Ishikawa (cell line): ENCODE data around the gene PLXNB1.
A peak's percentile ranks its signal among the peaks of the same experiment; 100 is the strongest.

Experiments used
- CEBPB ChIP-seq: IDR thresholded peaks from 2 replicates; pipeline ENCODE4 v1.6.1; 2012
- CREB1 ChIP-seq: IDR thresholded peaks from 2 replicates; pipeline ENCODE4 v1.6.1; 2012; ENCODE audit warnings: low read depth
- EGR1 ChIP-seq: IDR thresholded peaks from 2 replicates; pipeline ENCODE4 v1.6.1; 2012
- EP300 ChIP-seq: IDR thresholded peaks from 2 replicates; pipeline ENCODE4 v1.6.1; 2012; ENCODE audit warnings: borderline replicate concordance
- FOXM1 ChIP-seq: IDR thresholded peaks from 2 replicates; pipeline ENCODE4 v1.6.1; 2012; ENCODE audit warnings: low read depth, borderline replicate concordance
- MAX ChIP-seq: IDR thresholded peaks from 2 replicates; pipeline ENCODE4 v1.6.1; 2012
- NFIC ChIP-seq: IDR thresholded peaks from 2 replicates; pipeline ENCODE4 v1.6.1; 2012
- RAD21 ChIP-seq: IDR thresholded peaks from 2 replicates; pipeline ENCODE4 v1.6.1; 2012; ENCODE audit warnings: low read depth
- TAF1 ChIP-seq: IDR thresholded peaks from 2 replicates; pipeline ENCODE4 v1.6.1; 2012; ENCODE audit warnings: low read depth, mild to moderate bottlenecking
- TCF12 ChIP-seq: IDR thresholded peaks from 2 replicates; pipeline ENCODE4 v1.6.1; 2012; ENCODE audit warnings: low read depth
- TEAD4 ChIP-seq: IDR thresholded peaks from 2 replicates; pipeline ENCODE4 v1.6.1; 2012
- USF1 ChIP-seq: IDR thresholded peaks from 2 replicates; pipeline ENCODE4 v1.6.1; 2012
- YY1 ChIP-seq: IDR thresholded peaks from 2 replicates; pipeline ENCODE4 v1.6.1; 2012; ENCODE audit warnings: low read depth
- ZBTB7A ChIP-seq: IDR thresholded peaks from 2 replicates; pipeline ENCODE4 v1.6.1; 2012; ENCODE audit warnings: low read depth
- TF ChIP-seq, protein P1 (sequence below): IDR thresholded peaks from 2 replicates; pipeline ENCODE4 v1.6.1; 2012; ENCODE audit warnings: low read depth, mild to moderate bottlenecking

Gene PLXNB1

GRCh38 chr3:48451270-48451669, 21.4 kb upstream of the PLXNB1 start:
- TF ChIP-seq TAF1 (no peak), RAD21 (no peak), TCF12 (no peak), ZBTB7A (no peak)
- TF ChIP-seq, protein P1, sequence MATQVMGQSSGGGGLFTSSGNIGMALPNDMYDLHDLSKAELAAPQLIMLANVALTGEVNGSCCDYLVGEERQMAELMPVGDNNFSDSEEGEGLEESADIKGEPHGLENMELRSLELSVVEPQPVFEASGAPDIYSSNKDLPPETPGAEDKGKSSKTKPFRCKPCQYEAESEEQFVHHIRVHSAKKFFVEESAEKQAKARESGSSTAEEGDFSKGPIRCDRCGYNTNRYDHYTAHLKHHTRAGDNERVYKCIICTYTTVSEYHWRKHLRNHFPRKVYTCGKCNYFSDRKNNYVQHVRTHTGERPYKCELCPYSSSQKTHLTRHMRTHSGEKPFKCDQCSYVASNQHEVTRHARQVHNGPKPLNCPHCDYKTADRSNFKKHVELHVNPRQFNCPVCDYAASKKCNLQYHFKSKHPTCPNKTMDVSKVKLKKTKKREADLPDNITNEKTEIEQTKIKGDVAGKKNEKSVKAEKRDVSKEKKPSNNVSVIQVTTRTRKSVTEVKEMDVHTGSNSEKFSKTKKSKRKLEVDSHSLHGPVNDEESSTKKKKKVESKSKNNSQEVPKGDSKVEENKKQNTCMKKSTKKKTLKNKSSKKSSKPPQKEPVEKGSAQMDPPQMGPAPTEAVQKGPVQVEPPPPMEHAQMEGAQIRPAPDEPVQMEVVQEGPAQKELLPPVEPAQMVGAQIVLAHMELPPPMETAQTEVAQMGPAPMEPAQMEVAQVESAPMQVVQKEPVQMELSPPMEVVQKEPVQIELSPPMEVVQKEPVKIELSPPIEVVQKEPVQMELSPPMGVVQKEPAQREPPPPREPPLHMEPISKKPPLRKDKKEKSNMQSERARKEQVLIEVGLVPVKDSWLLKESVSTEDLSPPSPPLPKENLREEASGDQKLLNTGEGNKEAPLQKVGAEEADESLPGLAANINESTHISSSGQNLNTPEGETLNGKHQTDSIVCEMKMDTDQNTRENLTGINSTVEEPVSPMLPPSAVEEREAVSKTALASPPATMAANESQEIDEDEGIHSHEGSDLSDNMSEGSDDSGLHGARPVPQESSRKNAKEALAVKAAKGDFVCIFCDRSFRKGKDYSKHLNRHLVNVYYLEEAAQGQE: no peak

GRCh38 chr3:48446425-48447193, 16.7 kb upstream of the PLXNB1 start, which contains the start of gene ATRIP:
Gene ATRIP, plus strand, starts transcription at chr3:48446737. Its CDS starts 109 bp downstream, at chr3:48446846.
- TF ChIP-seq TAF1 (peak; percentile 91; the same call in 1 of the 2 replicates), YY1 (peak; percentile 82), CREB1 (peak; percentile 96), EGR1 (no peak), TCF12 (peak; percentile 39; the same call in 1 of the 2 replicates), MAX (peak; percentile 75), RAD21 (no peak), TEAD4 (0 out of 2 replicates have a peak, but pooled peaks have one; percentile 7), CEBPB (no peak), EP300 (peak; percentile 20; the same call in 1 of the 2 replicates), ZBTB7A (0 out of 2 replicates have a peak, but pooled peaks have one; percentile 15)

GRCh38 chr3:48446043-48446424, 16.1 kb upstream of the PLXNB1 start:
- TF ChIP-seq USF1: no peak
- TF ChIP-seq, protein P1: no peak
- no peak for TF ChIP-seq ZBTB7A
- no peak for TF ChIP-seq FOXM1
- TF ChIP-seq TCF12: no peak
- TF ChIP-seq TAF1: no peak
- TF ChIP-seq EP300: no peak
- no peak for TF ChIP-seq TEAD4
- TF ChIP-seq MAX: no peak
- TF ChIP-seq EGR1: no peak
- no peak for TF ChIP-seq CEBPB
- TF ChIP-seq CREB1: no peak
- TF ChIP-seq RAD21: no peak
- TF ChIP-seq NFIC: no peak
- no peak for TF ChIP-seq YY1

GRCh38 chr3:48445277-48445882, 15.5 kb upstream of the PLXNB1 start:
- TF ChIP-seq FOXM1 (no peak), YY1 (no peak), TEAD4 (no peak), CREB1 (no peak), TCF12 (no peak), CEBPB (no peak), EGR1 (no peak), USF1 (no peak), ZBTB7A (no peak), MAX (no peak), TAF1 (no peak), RAD21 (no peak), EP300 (no peak)
- TF ChIP-seq, protein P1: no peak
